ENCODE results near the gene RXRA. TPM values are rescaled to one million over a fixed set of nuclear protein-coding genes. Genes with fewer than 3 reads are reported as not detected.

The RXRA gene
- total RNA-seq, 1 experiment from 2014 or later = 29.9 TPM

DNA sequence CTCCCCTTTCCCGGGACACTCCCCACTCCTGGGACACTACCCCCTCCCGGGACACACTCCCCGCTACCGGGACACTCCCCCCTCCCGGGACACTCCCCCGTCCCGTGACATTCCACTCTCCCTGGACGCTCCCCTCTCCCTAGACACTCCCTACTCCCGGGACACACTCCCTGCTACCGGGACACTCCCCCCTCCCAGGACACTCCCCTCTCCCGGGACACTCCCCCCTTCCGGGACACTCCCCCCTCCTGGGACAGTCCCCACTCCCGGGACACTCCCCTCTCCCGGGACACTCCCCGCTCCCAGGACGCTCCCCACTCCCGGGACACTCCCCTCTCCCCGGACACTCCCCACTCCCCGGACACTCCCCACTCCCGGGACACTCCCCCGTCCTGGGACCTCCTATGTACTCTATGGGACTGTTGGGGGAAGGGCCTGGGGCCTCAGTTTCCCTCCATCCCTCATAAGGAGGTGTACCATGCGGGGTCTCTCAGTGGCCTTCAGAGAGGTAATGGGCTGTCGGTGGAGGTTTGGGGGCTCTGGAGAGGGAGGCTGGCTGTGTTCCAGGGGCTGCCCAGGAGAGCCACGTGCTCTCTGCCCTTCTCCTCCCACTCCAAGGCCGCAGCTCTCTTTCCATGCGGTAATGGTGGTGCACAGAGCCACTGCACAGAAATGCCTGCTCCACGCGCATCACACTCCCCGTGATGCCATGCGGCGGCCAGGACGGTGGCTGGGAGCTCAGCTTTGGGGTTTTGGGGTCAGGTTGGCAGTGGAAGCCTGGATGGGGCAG, 96.2 kb downstream of the RXRA start:
- Histone ChIP-seq H2BK15ac (ENCODE audit: low read depth, low read length) (no peak overlapping the region), H3T11ph (ENCODE audit: low read length) (no peak overlapping the region), H3K18ac (ENCODE audit: insufficient read length, low read depth, low read length) (no peak overlapping the region), H3K4me2 (ENCODE audit: insufficient read depth, insufficient read length, low read length) (no peak overlapping the region), H4K20me1 (ENCODE audit: control insufficient read depth, insufficient read depth, insufficient read length) (no peaks in the 10 kb centered on the region), H3K4me1 (ENCODE audit: insufficient read depth, low read length) (no peaks in the 10 kb centered on the region), H4K5ac (ENCODE audit: insufficient read length, low read depth, low read length) (no peak overlapping the region), H3K23ac (ENCODE audit: insufficient read length, low read depth, low read length) (no peak overlapping the region), H4K8ac (replicated peaks; ENCODE audit: insufficient read length, low read depth, low read length) (no peak overlapping the region), H2AFZ (ENCODE audit: low read length) (no peak overlapping the region), H3K56ac (ENCODE audit: insufficient read length, low read depth, low read length) (no peak overlapping the region), H4K91ac (ENCODE audit: insufficient read length, low read depth, low read length) (no peak overlapping the region), H2AK5ac (ENCODE audit: insufficient read length, low read length) (no peak overlapping the region), H3K79me2 (ENCODE audit: insufficient read depth, low read length) (no peaks in the 10 kb centered on the region), H3K9me3 (ENCODE audit: control insufficient read depth, low read depth, low read length) (no peaks in the 10 kb centered on the region), H3K14ac (ENCODE audit: insufficient read depth, low read length) (no peak overlapping the region; the same call in 1 of the 2 replicates), H2BK20ac (ENCODE audit: low read depth, low read length, poor library complexity, severe bottlenecking) (no peak overlapping the region), H2BK120ac (ENCODE audit: low read depth, low read length, poor library complexity, severe bottlenecking) (no peak overlapping the region), H2BK5ac (ENCODE audit: insufficient read length, low read length) (no peak overlapping the region), H3K23me2 (ENCODE audit: insufficient read length, low read depth, low read length, poor library complexity, severe bottlenecking) (no peaks in the 10 kb centered on the region), H2BK12ac (ENCODE audit: insufficient read length, low read depth, low read length) (no peak overlapping the region), H3K4ac (ENCODE audit: low read depth, low read length) (no peak overlapping the region), H3K27ac (ENCODE audit: insufficient read length, low read depth, low read length) (no peak overlapping the region), H3K9ac (ENCODE audit: extremely low read depth, insufficient read length, low read length) (no peak overlapping the region), H3K79me1 (ENCODE audit: insufficient read depth, low read depth, low read length, poor library complexity, severe bottlenecking) (no peaks in the 10 kb centered on the region), H3K27me3 (ENCODE audit: insufficient read depth, low read length) (no peaks in the 10 kb centered on the region)
- no peaks in the 10 kb centered on the region for H3K9me3 Mint-ChIP-seq
- no peak overlapping the region for H3K4me3 Mint-ChIP-seq
- H3K4me1 Mint-ChIP-seq = peaks cover 0 to 6% of the 10 kb centered on the region in 2 experiments; a peak in 3 of 4 replicates
- H3K27me3 Mint-ChIP-seq (ENCODE audit: low read depth) = no peaks in the 10 kb centered on the region
- no peak overlapping the region for H3K27ac Mint-ChIP-seq
- TF ChIP-seq, protein P1, sequence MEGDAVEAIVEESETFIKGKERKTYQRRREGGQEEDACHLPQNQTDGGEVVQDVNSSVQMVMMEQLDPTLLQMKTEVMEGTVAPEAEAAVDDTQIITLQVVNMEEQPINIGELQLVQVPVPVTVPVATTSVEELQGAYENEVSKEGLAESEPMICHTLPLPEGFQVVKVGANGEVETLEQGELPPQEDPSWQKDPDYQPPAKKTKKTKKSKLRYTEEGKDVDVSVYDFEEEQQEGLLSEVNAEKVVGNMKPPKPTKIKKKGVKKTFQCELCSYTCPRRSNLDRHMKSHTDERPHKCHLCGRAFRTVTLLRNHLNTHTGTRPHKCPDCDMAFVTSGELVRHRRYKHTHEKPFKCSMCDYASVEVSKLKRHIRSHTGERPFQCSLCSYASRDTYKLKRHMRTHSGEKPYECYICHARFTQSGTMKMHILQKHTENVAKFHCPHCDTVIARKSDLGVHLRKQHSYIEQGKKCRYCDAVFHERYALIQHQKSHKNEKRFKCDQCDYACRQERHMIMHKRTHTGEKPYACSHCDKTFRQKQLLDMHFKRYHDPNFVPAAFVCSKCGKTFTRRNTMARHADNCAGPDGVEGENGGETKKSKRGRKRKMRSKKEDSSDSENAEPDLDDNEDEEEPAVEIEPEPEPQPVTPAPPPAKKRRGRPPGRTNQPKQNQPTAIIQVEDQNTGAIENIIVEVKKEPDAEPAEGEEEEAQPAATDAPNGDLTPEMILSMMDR (conservative IDR thresholded peaks at IDR 0.05) = no peak
- H3K36me3 Mint-ChIP-seq (ENCODE audit: insufficient read depth in 1 of 3, low read depth in 3 of 3) = peaks cover 4 to 15% (median 6%) of the 10 kb centered on the region in 3 experiments; a peak in 6 of 7 replicates
- DNase-seq = no peak
- WGBS (ENCODE audit: extremely low coverage, insufficient read length, low lambda C conversion rate) = no CpG with 5 or more reads among the region's 32 CpGs
